HL-60 (cell line): ENCODE data around the gene CAPN13.

Experiments
- GABPA ChIP-seq: IDR thresholded peaks from 2 replicates; pipeline ENCODE4 v1.6.1; 2012; ENCODE audit warnings: low read depth
- TF ChIP-seq, protein P1 (sequence below): IDR thresholded peaks from one replicate; pipeline ENCODE4 v1.5.1; 2011; ENCODE audit warnings: low read length, control low read depth, inconsistent platforms; ENCODE audit not compliant: insufficient read depth
- TF ChIP-seq, protein P2 (sequence below): IDR thresholded peaks from 2 replicates; pipeline ENCODE4 v1.6.1; 2012; ENCODE audit warnings: low read depth; ENCODE audit not compliant: insufficient replicate concordance

DNA sequence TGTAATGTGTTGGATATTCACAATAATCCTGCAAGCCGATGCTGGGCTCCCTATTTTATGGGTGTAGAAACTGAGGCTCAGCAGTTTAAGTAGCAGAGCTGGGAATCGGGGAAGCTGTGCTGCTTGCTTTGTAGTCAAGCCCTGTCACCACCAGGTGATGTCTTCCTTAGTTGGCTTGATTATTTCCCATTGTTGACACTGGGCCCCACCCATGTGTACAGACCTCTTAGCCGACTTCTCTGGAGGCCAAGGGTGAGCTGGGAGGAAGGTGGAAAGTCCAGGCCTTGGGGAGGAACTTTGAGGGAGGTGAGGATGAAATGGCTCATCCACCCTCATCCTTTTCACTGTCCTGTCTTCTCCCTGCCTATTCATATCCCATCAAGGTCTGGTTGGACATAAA is 60.0 kb downstream of the CAPN13 start:
- TF ChIP-seq, protein P1, sequence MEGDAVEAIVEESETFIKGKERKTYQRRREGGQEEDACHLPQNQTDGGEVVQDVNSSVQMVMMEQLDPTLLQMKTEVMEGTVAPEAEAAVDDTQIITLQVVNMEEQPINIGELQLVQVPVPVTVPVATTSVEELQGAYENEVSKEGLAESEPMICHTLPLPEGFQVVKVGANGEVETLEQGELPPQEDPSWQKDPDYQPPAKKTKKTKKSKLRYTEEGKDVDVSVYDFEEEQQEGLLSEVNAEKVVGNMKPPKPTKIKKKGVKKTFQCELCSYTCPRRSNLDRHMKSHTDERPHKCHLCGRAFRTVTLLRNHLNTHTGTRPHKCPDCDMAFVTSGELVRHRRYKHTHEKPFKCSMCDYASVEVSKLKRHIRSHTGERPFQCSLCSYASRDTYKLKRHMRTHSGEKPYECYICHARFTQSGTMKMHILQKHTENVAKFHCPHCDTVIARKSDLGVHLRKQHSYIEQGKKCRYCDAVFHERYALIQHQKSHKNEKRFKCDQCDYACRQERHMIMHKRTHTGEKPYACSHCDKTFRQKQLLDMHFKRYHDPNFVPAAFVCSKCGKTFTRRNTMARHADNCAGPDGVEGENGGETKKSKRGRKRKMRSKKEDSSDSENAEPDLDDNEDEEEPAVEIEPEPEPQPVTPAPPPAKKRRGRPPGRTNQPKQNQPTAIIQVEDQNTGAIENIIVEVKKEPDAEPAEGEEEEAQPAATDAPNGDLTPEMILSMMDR = no peak
- no peak for TF ChIP-seq GABPA
- TF ChIP-seq, protein P2, sequence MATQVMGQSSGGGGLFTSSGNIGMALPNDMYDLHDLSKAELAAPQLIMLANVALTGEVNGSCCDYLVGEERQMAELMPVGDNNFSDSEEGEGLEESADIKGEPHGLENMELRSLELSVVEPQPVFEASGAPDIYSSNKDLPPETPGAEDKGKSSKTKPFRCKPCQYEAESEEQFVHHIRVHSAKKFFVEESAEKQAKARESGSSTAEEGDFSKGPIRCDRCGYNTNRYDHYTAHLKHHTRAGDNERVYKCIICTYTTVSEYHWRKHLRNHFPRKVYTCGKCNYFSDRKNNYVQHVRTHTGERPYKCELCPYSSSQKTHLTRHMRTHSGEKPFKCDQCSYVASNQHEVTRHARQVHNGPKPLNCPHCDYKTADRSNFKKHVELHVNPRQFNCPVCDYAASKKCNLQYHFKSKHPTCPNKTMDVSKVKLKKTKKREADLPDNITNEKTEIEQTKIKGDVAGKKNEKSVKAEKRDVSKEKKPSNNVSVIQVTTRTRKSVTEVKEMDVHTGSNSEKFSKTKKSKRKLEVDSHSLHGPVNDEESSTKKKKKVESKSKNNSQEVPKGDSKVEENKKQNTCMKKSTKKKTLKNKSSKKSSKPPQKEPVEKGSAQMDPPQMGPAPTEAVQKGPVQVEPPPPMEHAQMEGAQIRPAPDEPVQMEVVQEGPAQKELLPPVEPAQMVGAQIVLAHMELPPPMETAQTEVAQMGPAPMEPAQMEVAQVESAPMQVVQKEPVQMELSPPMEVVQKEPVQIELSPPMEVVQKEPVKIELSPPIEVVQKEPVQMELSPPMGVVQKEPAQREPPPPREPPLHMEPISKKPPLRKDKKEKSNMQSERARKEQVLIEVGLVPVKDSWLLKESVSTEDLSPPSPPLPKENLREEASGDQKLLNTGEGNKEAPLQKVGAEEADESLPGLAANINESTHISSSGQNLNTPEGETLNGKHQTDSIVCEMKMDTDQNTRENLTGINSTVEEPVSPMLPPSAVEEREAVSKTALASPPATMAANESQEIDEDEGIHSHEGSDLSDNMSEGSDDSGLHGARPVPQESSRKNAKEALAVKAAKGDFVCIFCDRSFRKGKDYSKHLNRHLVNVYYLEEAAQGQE = no peak
